Smooth muscle cell (in vitro differentiated cells): ENCODE measurements around the gene GLP2R. TPM values are rescaled to one million over a fixed set of nuclear protein-coding genes. Genes with fewer than 3 reads are reported as not detected.

Experiments
- DNase-seq: peaks from one replicate; lab custom pipeline; 2025; ENCODE audit not compliant: unreplicated experiment; lab: John Stamatoyannopoulos, UW
- H2AFZ ChIP-seq: fragments of 200-600 bp; sonication (generic); 2 replicates; pipeline ENCODE4 v1.6.0; 2016; ENCODE audit warnings: antibody characterized with exemption, low read depth, mild to moderate bottlenecking
- H3F3A ChIP-seq: fragments of 200-600 bp; sonication (generic); 2 replicates; pipeline ENCODE4 v1.6.0; 2017; ENCODE audit warnings: antibody characterized with exemption, low read depth
- H3K27ac ChIP-seq: fragments of 200-600 bp; sonication (generic); 2 replicates; pipeline ENCODE4 v1.5.1; 2016; ENCODE audit warnings: low read depth, mild to moderate bottlenecking
- H3K27me3 ChIP-seq: fragments of 200-600 bp; sonication (generic); 2 replicates; pipeline ENCODE4 v1.6.1; 2016; ENCODE audit warnings: low read depth, mild to moderate bottlenecking
- H3K36me3 ChIP-seq: fragments of 200-600 bp; sonication (generic); 2 replicates; pipeline ENCODE4 v1.5.1; 2016; ENCODE audit warnings: low read depth
- H3K4me1 ChIP-seq: fragments of 200-600 bp; sonication (generic); 2 replicates; pipeline ENCODE4 v1.5.1; 2016; ENCODE audit warnings: low read depth
- H3K4me2 ChIP-seq: fragments of 200-600 bp; sonication (generic); 2 replicates; pipeline ENCODE4 v1.6.0; 2016; ENCODE audit warnings: mild to moderate bottlenecking
- H3K4me3 ChIP-seq: fragments of 200-600 bp; sonication (generic); 2 replicates; pipeline ENCODE4 v1.5.1; 2016; ENCODE audit warnings: mild to moderate bottlenecking
- H3K79me2 ChIP-seq: fragments of 200-600 bp; sonication (generic); 2 replicates; pipeline ENCODE4 v1.6.0; 2016; ENCODE audit warnings: low read depth, mild to moderate bottlenecking
- H3K9ac ChIP-seq: fragments of 200-600 bp; sonication (generic); 2 replicates; pipeline ENCODE4 v1.6.0; 2016; ENCODE audit warnings: low read depth
- H3K9me3 ChIP-seq: fragments of 200-600 bp; sonication (generic); replicated peaks from 2 replicates; pipeline ENCODE4 v1.5.1; 2016; ENCODE audit warnings: low read depth
- H4K20me1 ChIP-seq: fragments of 200-600 bp; sonication (generic); 2 replicates; pipeline ENCODE4 v1.6.0; 2016; ENCODE audit warnings: low read depth
- CTCF ChIP-seq: fragments of 200-600 bp; sonication (generic); IDR thresholded peaks from 2 replicates; pipeline ENCODE4 v1.5.1; 2017; ENCODE audit warnings: borderline replicate concordance, mild to moderate bottlenecking, antibody characterized with exemption; ENCODE audit not compliant: insufficient read depth, poor library complexity, severe bottlenecking
- WGBS: methylation state at CpG from one replicate; pipeline ENCODE4 v1.1.7; 2016; ENCODE audit warnings: low lambda C conversion rate; 5-methylcytosine and 5-hydroxymethylcytosine counted together
- polyA plus RNA-seq: library from polyadenylated mRNA; unstranded; fragments of >200 nt; fragmentation: Nextera tagmentation; extraction: Ambion mirVana; gene quantifications from 2 replicates; pipeline ENCODE4 v1.2.1, GENCODE V29; 2016
- total RNA-seq: library from RNA; depleted of rRNA; stranded (reverse); fragments of >200 nt; gene quantifications from 2 replicates; pipeline ENCODE4 v1.2.3, GENCODE V29; 2014

The GLP2R gene
- total and polyA plus RNA-seq, 2 experiments from 2014 or later = 0.03 to 0.45 TPM

DNA sequence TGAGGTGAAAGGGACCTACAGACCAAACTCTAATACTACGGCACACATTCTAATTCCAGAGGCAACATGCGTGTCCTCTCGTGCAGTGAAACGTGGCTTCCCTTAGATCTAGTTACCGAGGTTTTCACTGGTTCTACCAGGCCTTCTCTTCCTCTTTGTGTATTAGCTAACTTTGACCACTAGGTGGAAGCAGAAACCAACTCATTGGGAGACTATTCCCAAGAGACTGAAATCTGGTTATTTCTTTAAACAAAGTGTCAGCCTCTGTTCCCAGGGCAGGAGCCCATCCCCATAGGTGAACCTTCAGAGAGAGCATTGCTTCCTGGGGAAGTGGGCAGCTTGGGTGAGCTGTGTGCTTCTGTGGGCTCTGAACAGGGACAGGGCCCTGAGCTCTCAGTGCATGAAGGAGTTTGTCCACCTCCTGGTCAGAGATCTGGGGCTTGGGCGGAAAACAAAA is 99.0 kb downstream of the GLP2R start:
- Histone ChIP-seq H3K4me1 (no peaks in the 10 kb centered on the region), H4K20me1 (peaks cover 3% of the 10 kb centered on the region), H3K4me3 (no peak overlapping the region), H3F3A (peaks cover 3% of the 10 kb centered on the region), H3K27me3 (no peaks in the 10 kb centered on the region), H2AFZ (no peak overlapping the region), H3K36me3 (no peaks in the 10 kb centered on the region), H3K4me2 (no peak overlapping the region), H3K9ac (no peak overlapping the region), H3K79me2 (no peaks in the 10 kb centered on the region), H3K27ac (no peak overlapping the region), H3K9me3 (no peaks in the 10 kb centered on the region)
- peak; percentile 78 for TF ChIP-seq CTCF
- DNase-seq = no peak
- WGBS = 50% methylated on average over 6 of the region's 6 CpGs

DNA sequence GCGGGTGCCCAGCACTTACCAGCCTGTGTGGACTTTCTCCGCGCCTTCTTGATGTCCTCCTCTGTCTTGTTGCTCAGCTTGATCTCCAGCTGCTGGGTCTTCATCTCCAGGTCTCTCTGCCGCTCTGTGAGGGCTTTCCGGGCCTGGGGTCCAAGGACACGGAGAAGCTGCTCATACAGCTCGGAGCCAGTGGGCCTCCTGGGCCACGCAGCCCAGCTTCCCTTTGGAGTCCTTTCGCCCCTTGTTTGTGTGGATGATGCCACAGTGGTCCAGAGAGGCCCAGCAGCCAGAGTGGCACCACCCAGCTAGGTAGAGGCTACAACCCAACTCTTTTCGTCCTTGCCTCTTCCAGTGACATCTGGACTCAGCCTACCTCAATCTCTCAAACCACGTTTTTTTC is 99.7 kb downstream of the GLP2R start:
- Histone ChIP-seq H3K4me1 (peaks cover 4% of the 10 kb centered on the region), H3K4me2 (no peak overlapping the region), H2AFZ (no peak overlapping the region), H3K27ac (no peak overlapping the region), H3F3A (peaks cover 10% of the 10 kb centered on the region), H3K79me2 (no peaks in the 10 kb centered on the region), H3K9me3 (no peaks in the 10 kb centered on the region), H3K4me3 (no peak overlapping the region), H3K27me3 (no peaks in the 10 kb centered on the region), H3K36me3 (no peaks in the 10 kb centered on the region), H4K20me1 (peaks cover 3% of the 10 kb centered on the region), H3K9ac (no peak overlapping the region)
- DNase-seq = no peak
- WGBS = 97% methylated on average over 11 of the region's 11 CpGs
- no peak for TF ChIP-seq CTCF

DNA sequence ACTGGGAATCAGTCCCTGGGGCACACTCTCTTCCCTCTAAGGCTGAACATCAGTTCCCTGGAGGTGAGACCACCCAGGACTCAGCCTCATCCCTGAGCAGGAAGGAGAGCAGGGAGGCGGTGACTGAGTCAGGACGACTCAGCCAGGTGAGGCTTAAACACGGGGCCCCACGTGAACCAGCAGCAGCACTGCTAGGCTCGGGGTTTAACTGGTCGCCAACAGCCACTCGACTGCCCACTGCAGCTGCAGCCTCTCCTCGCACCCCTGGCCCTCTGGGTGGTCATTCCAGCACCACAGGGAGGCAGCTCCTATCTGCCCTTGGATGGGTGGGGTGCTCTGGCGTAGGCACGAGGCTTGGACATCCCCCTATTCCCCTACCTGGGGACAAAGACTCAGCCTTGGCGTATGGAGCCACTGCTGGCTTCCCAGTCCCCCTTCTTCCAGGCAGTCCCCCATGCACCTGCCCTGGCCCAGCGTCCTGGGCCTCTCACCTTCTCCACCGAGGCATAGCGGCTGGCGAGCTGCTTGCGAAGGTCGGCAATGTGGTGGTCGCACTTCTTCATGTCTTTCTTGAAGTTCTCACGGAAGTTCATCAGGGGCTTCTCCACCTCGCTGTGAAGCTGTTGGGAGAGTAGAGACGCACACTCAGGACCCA is 100.6 kb downstream of the GLP2R start:
- no peak for TF ChIP-seq CTCF
- peaks cover 15% of the 10 kb centered on the region for H3F3A ChIP-seq
- H3K79me2 ChIP-seq = no peaks in the 10 kb centered on the region
- DNase-seq = no peak
- H3K9me3 ChIP-seq = no peaks in the 10 kb centered on the region
- no peak overlapping the region for H3K4me2 ChIP-seq
- H3K4me1 ChIP-seq = peaks cover 11% of the 10 kb centered on the region
- peaks cover 3% of the 10 kb centered on the region for H4K20me1 ChIP-seq
- no peak overlapping the region for H3K9ac ChIP-seq
- no peaks in the 10 kb centered on the region for H3K36me3 ChIP-seq
- WGBS = 92% methylated on average over 21 of the region's 21 CpGs
- H3K27ac ChIP-seq = no peak overlapping the region
- no peak overlapping the region for H3K4me3 ChIP-seq
- no peak overlapping the region for H2AFZ ChIP-seq
- H3K27me3 ChIP-seq = no peaks in the 10 kb centered on the region
